ENCODE results near the gene ACSM5. TPM values are rescaled to one million over a fixed set of nuclear protein-coding genes. Genes with fewer than 3 reads are reported as not detected.

ACSM5 gene
- total and polyA plus RNA-seq, 2 of the 8 experiments (the other 6 are each of a cell fraction or from before 2014, with no cell fraction given): not detected

GRCh38 chr16:20359997-20360396 is 49.3 kb upstream of the ACSM5 start:
- Histone ChIP-seq H3K18ac (ENCODE audit: extremely low read depth, low read length) (no peak overlapping the region), H2BK5ac (ENCODE audit: low read depth, low read length) (no peak overlapping the region), H2AFZ (ENCODE audit: low read length) (no peak overlapping the region), H2BK15ac (ENCODE audit: low read length) (no peak overlapping the region), H2BK12ac (ENCODE audit: low read depth, low read length) (no peak overlapping the region), H3K4ac (replicated peaks; ENCODE audit: insufficient read length, low read depth, low read length) (no peak overlapping the region), H3K27me3 (replicated peaks in 1 of 4; ENCODE audit: control insufficient read depth in 3 of 4, extremely low read depth in 1 of 4, insufficient read depth in 3 of 4, low read length in 3 of 4) (no peaks in the 10 kb centered on the region), H3K4me2 (ENCODE audit: insufficient read depth in 1 of 2, low read depth in 2 of 2, low read length in 2 of 2) (no peak overlapping the region), H4K5ac (ENCODE audit: insufficient read length, low read depth, low read length) (no peak overlapping the region), H4K91ac (replicated peaks; ENCODE audit: insufficient read length, low read length) (no peak overlapping the region), H2BK120ac (replicated peaks; ENCODE audit: low read depth, low read length) (no peak overlapping the region), H3K23ac (ENCODE audit: insufficient read length) (no peak overlapping the region), H3K27ac (ENCODE audit: low read depth, low read length) (no peak overlapping the region), H3K14ac (ENCODE audit: insufficient read length) (no peak overlapping the region), H3K56ac (replicated peaks; ENCODE audit: insufficient read length, low read depth, low read length) (no peak overlapping the region), H4K8ac (ENCODE audit: extremely low read depth, insufficient read depth, low read length) (no peak overlapping the region), H3K4me1 (replicated peaks in 1 of 4; ENCODE audit: control insufficient read depth in 3 of 4, insufficient read depth in 4 of 4, low read length in 3 of 4) (no peaks in the 10 kb centered on the region), H3K36me3 (ENCODE audit: control insufficient read depth in 2 of 4, insufficient read depth in 4 of 4, low read length in 3 of 4) (no peaks in the 10 kb centered on the region), H4K20me1 (replicated peaks in 1 of 2; ENCODE audit: control insufficient read depth in 1 of 2, insufficient read depth in 2 of 2, low read length in 2 of 2) (no peaks in the 10 kb centered on the region), H3K79me2 (ENCODE audit: control insufficient read depth in 1 of 2, insufficient read depth in 2 of 2, low read length in 2 of 2) (no peaks in the 10 kb centered on the region), H3K79me1 (ENCODE audit: low read depth, low read length) (no peaks in the 10 kb centered on the region), H3K9ac (replicated peaks in 1 of 4; ENCODE audit: extremely low read depth in 1 of 4, low read depth in 3 of 4, low read length in 3 of 4) (no peak overlapping the region), H3K23me2 (ENCODE audit: low read depth, low read length) (no peaks in the 10 kb centered on the region), H2AK5ac (ENCODE audit: low read depth, low read length) (no peak overlapping the region), H2BK20ac (ENCODE audit: low read length) (no peak overlapping the region), H3K4me3 (ENCODE audit: extremely low read depth in 1 of 4, insufficient read depth in 2 of 4, low read depth in 3 of 4, low read length in 4 of 4) (no peak overlapping the region), H3K9me3 (ENCODE audit: insufficient read depth in 2 of 2, low read depth in 1 of 2, low read length in 1 of 2) (peaks cover 8 to 11% of the 10 kb centered on the region in 2 experiments; a peak in 2 of 4 replicates)
- POLR2A ChIA-PET (ENCODE audit: partially characterized antibody): interaction anchor here (0.9 kb wide), 1 partner anchor 23 kb away, joined by 3 read pairs; no protein-coding TSS in a partner anchor
- 73% methylated on average over 2 of the region's 2 CpGs; no CpG with 5 or more reads in 1 of the 2 experiments for WGBS, 2 experiments (ENCODE audit: extremely low coverage in 1 of 2, insufficient coverage in 1 of 2, insufficient read length in 1 of 2, insufficient replicate concordance in 2 of 2, low coverage in 1 of 2, low lambda C conversion rate in 2 of 2, missing lambda C conversion rate in 1 of 2)
- DNase-seq (ENCODE audit: low read depth in 1 of 2, low spot score in 2 of 2) (peak in 1 of 2 experiments; percentile 59), FAIRE-seq (no peak)
- CTCF ChIA-PET (ENCODE audit: partially characterized antibody): interaction anchor here (0.6 to 10.6 kb wide), 16 partner anchors 9 to 462 kb away, joined by 3 to 114 read pairs (median 4); no protein-coding TSS in a partner anchor
- TF ChIP-seq SIN3A (conservative IDR thresholded peaks at IDR 0.05 in 1 of 2, IDR thresholded peaks at IDR 0.05 in 1 of 2; ENCODE audit: low read depth in 1 of 2, low read length in 2 of 2) (no peak), HDAC6 (IDR thresholded peaks at IDR 0.05; ENCODE audit: low read depth, low read length) (no peak), EGR1 (IDR thresholded peaks at IDR 0.05; ENCODE audit: borderline replicate concordance, low read depth, low read length) (no peak), GTF2F1 (IDR thresholded peaks at IDR 0.05; ENCODE audit: borderline replicate concordance, low read depth, low read length) (no peak), FOSL1 (IDR thresholded peaks at IDR 0.05; ENCODE audit: insufficient read depth, low read depth, low read length) (no peak), RAD21 (IDR thresholded peaks at IDR 0.05 in 1 of 2, conservative IDR thresholded peaks at IDR 0.05 in 1 of 2; ENCODE audit: low read depth in 2 of 2, low read length in 2 of 2) (peak; percentile 53 to 64), CTCF (IDR thresholded peaks at IDR 0.05; ENCODE audit: control extremely low read depth in 1 of 3, insufficient read depth in 1 of 3, low read depth in 1 of 3, low read length in 3 of 3) (peak; percentile 57 to 71 (median 66))
